NCI-H1105 treated with DMSO at 0.1 percent for 48 hours (cell line): ENCODE measurements around the gene NUDCD2.

Experiments used
- DNase-seq: peaks from one replicate; lab custom pipeline; 2025; lab: John Stamatoyannopoulos, UW

Gene NUDCD2, protein sequence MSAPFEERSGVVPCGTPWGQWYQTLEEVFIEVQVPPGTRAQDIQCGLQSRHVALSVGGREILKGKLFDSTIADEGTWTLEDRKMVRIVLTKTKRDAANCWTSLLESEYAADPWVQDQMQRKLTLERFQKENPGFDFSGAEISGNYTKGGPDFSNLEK

DNA sequence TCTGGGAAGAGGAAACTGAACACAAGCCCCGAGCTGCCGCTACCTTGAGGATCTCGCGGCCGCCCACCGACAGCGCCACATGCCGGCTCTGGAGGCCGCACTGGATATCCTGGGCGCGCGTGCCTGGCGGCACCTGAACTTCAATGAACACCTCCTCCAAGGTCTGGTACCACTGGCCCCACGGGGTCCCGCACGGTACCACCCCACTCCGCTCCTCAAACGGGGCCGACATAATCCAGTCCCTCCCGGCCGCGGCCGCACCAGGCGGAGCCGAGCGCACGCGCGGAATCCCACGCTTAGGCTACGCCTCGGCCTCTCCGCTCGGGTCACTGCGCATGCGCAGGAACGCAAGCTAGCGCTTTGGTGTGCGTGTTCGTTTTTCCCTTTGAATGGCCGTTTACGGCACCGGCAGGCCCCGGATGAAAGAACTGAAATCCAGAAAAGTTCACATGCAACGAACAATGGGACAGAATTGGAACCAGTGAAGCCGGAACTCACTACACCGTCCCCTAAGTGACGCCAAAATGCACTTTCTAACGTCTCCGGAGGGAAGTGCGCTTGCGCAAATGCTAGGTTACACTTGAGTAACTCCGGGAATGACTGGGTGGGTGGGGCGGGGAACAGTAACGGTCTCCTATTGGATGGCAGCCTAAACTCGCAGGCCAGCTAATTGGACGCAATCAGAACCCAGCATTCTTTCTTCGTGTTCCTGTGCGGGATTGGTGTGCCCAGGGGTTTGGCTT lies at the start of gene NUDCD2:
Gene NUDCD2 (minus strand): TSS at position 284 of the 743 bp plus-strand sequence. CDS start 52 bp downstream, at position 232.
- peak; percentile 92 for DNase-seq

DNA sequence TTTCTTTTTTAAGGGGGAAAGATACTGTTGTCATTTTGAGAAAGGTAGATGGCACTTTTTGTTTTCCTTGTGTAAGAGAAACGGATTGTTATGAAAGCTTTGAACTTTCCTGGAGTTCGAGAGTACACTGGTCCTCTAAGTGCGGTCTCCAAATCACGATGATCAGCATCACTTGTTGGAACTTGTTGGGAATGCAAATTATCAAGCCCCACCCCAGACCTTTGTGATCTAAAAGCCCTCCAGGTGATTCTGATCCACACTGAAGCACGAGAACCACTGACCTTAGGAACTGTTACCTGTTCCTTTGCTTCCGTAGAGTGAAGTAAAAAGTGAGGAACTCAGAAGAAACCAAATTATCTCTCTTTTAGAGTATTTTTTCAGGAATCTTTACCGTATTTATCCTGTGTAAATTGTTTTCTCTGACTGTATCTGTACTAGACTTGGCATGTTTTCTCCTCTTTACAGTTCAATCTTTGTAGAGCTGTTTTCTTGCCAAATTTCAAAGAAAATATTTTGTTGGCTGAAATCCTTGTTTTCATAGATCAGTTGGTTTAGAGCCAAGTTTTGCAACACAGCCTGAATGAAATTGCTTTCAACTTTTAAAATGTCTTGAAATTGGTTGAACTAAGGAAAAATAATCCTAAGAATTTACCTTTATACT lies 49.5 kb upstream of the NUDCD2 start:
- peak; percentile 65 for DNase-seq

DNA sequence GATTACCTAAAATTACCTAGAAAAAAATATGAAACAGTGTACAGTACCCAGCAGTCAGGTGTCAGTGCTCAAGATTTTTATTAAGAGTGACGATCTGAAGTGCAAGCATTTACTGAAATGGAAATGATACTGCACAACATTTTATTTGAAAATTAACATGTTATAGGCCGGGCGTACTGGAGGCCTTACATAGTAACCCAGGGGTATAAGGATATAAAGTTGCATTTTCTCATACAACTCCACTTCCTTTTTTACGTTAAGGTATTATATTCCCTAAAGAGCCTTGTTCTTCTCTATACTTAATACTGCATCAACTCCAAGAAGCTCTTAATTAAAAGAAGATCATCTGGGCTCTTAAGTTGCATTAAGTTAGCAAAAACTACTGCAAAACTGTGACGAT lies 48.9 kb upstream of the NUDCD2 start:
- no peak for DNase-seq

DNA sequence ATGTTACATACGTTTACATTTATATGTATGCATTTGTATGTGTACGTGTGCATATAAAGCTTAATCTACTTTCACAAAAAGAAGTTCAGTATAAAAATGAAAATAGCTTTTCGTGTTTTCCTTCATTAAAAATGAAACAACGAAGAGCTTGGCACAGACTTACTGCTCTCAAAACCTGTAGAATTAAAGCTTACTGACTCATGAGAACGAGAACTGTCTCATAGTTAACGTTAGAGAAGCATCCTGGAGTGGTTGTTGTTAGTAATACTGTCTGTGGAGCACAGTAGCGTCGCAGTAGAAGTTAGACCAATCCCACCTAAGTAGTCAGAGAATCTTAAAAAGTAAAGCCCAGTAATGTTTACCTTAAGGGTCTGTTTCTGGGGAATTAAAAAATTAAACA lies 46.8 kb upstream of the NUDCD2 start:
- no peak for DNase-seq

DNA sequence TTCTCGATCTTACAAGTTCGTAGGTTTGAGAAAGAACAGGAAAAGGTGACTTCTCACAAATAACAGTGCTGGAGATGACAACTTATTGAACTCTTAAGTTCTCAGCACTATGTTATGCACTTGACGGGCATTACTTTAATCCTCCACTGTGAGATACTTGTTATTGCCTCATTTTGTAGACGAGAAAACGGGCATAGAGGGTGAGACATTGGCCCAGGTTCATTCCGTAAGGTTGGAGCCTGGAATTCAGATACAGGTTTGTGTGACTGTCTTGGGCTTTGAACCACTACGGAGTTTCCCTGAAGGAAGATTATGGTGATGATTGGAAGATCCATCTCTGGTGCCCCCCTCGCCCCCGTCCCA lies 46.2 kb upstream of the NUDCD2 start:
- DNase-seq, result no peak

DNA sequence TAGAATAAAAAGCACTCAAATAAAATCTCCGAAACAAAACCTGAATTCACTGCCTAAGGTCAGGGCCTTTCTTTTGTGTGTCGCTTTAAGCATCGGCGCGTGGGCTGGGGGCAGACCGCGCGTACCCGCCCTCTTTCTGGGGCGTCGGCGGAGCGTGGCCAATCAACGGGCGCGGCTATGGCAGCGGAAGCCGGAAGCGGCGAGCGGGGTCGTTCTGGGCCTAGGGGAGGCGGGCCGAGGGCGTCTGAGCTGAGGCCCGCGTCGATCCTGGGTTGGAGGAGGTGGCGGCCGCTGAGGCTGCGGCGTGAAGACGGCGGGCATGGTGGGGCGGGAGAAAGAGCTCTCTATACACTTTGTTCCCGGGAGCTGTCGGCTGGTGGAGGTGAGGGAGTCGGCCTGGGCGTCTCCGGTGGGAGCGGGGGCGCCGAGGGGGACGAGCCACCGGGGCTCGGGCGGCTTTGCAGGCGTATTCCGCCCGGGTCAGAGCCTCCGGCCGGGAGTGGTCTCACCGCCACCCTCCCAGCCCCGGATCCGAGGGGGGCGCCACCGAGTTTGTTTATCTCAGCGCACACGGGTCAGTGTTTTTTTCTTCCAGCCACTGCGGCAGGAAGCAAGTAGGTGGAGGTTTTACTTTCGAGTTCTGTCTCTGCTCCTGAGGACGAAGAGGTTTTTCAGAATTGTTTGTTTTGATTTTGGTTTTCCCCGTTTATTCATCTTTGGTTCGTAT lies 45.6 kb upstream of the NUDCD2 start, which contains the start of gene MAT2B:
Gene MAT2B (plus strand): TSS at position 252 of the 727 bp plus-strand sequence. CDS start 68 bp downstream, at position 320.
- peak; percentile 75 for DNase-seq

DNA sequence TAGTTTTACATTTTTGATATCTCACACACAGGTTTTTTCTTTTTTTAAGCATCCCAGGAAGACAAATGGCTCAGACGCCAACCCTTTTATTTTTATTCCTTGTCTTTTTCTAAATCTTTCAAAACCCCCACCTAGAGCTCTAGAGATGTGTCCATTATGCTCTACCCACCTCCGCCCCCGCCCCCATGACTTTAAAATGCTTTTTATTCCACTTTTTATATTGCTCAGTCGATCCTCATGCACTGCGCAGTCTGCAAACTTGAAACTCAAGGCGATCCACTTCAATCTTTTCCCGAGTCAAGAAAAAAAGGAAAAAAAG lies 45.1 kb upstream of the NUDCD2 start:
- DNase-seq, result no peak

DNA sequence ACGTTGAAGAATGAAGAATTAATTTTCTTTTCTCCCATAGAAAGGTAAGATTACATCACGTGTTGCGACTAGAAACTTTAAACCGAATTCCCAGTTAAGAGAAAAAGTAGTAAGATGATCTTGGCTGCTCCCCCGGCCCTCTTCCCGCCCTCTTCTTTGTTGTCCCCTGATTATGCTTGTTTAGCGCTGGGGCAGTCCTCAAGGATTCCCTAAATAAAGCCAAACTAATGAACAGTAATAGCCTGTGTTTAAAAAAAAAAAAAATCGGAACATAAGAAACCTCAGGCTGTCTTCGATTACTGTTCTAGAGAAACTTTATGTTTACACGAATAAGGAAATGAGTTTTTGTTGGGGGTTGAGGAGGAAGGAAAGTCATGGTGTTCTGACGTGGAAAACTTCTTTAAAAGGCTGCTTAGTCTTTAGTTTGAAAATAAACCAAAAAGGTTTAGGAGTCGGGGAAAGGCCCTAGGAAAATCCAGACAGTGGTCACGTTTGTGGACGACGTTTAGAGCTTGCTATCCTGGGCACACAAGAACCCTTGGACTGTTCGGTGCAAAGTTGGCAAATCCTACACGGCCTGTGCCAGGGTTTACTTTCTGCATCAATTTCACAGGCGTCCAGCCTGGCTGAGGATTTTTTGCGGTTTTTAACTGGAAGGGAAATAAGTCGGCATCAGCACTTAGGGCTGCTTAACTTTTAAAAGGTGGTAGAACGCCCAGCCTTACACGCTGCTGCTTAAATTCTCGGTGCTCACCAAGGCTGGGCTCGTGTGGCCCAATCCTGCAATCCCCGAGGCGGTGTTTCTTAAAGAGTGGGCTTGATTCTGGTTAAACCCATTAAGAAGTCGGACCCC lies 44.4 kb upstream of the NUDCD2 start:
- DNase-seq, result no peak

DNA sequence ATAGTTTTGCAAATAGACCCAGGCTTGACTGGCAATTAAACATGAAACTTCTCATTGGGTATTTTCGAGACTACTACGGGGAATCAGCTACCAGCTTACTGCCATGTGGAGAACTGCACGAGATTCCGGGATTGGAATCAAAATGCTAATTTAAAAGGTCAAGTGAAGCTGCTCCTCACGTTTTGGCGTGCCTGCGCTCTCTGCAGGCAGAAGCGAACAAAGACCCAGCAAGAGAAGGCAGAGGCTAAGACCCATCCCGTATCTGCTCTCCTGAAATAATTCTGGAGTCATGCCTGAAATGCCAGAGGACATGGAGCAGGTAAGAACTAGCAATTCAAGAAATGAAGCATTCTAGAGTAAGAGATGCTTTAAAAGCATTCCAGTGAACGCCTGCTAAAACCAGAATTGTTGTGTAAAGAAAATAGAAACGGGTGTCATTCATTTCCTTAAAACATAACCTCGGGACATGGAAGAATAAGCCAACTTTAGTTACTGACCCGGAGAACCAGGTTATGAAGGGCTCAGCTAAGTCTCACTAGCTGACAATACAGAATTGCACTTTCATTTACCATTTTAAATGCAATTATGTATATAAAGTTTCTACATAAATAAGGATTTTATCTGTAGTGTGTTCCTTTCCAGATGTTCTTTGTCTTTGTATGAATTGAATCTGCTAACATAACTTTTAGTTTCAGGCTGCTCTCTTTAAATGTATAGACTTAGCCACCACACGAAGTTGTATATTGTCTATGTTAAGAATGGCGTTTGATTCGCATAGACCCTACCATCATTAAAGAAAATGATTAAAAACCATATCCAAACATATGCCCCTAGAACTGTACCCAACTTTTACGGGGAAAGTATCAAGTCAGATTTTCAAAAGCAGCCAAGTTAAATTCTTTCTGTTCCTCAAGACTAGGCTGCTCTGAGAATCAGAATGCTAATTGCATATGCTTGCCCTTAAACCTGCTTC lies 43.5 kb upstream of the NUDCD2 start:
- DNase-seq, result no peak

DNA sequence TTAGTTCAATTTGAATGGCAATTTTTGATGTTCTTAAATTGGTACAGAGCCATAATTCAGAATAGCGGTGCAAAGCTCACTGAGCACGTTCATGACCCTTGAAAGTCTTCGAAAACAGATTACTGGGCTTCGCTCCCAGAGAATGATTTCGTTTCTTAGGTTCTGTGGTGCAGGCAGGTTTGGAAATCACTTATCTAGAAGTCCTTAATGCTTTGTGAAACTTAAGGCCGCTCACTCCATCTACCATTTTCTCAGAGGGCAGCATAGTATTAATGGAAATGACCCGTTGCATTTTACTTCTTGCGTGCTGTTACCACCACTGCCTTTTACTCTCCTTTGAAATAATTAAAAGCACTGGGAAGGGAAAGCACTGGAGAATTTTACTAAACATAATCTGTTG lies 42.6 kb upstream of the NUDCD2 start:
- no peak for DNase-seq

DNA sequence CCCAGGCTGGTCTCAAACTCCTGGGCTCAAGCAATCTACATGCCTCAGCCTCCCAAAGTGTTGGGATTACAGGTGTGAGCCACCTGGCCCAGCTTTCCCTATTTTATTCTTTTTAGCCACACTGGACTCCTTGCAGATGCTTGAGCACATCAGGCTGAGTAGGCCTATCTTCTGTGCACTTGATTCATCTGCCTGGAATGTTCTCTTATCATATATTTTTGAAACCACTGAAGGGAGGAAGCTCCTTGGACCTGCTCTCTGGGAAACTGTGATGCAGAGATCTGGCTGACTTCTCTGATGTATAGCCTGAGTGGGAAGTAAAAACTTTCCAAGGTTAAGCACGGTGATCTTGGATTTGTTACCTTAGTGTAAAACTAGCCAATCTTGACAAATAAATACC lies 39.0 kb upstream of the NUDCD2 start:
- DNase-seq, result no peak

DNA sequence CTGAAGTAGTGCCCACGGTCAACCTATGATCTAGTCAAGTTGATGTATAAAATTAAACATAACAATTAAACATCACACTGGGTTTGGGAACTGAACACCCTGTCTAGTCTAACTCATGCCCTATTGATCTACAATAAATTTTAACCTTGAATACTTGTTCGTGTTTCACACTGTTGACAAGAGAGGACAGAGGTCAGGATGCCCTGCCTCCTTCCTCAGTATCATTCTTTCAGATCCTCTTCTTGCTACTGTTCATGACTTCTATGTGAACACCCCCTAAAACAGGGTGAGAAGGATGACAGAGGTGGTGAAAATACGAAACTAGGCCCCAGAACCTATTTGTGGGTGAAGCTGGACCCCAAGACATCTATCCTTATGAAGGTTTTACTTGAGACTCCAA lies 37.4 kb upstream of the NUDCD2 start:
- no peak for DNase-seq

DNA sequence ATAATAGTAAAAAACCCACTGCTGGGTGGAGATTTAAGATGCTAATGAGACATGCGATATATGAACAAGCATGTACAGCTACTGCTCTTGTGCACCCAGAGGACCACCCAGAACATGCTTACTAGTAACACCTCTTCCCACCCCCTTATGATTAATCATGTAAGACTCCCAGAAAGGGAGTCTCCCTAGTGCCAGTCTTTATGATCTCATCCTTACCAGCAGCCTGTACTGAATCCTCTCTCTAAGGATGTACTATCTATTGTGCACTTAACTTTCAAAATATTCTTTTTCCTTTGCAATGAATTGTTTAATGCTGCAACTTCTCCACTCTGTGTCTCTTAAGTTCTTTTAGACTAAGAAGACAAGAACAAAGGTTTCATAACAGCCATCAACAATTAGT lies 36.4 kb upstream of the NUDCD2 start:
- DNase-seq, result no peak

DNA sequence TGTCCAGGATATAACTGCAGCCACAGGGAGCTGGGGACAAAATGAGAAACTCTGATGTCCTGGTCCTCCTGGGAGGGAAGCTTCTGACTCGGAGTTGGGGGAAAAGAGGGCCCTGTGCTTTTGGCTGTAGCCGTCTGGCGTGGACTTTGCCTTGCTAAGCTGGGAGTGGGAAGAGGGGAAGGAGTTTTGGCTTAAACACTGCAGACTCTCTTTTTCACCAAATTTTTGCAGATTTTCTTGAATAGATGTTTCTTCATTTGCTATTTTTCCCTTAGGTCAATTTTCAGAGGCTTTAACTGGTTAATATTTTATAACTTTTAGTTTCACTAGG lies 29.8 kb upstream of the NUDCD2 start:
- no peak for DNase-seq

DNA sequence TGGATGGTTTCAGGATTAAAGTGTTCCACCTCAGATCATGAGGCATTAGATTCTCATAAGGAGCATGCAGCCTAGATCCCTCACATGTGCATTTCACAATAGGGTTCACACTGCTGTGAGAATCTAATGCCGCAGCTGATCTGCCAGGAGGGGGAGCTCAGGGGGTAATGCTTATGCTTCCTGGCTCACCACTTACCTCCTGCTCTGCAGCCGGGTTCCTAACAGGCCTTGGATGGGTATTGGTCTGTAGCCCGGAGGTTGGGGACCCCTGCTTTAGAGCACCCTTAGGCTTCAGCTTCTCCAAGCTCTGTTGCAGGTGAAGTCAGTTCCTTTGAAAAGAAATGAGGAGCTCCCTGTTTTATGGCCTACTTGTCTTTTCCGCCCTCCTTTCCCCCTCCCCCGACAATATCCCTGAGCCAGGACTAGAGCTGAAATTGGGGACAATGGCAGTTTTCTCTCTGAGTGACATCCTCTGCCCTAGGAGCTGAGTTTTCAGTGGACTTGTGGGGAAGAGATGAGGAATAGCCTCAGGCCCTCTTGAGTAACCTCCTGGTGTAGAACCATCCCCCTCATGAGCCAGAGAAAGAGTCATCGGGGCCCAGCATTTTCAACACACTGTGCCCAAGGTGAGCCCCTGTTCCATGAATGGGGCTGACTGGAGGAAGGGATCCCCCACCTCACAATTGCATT lies 29.3 kb upstream of the NUDCD2 start:
- no peak for DNase-seq

DNA sequence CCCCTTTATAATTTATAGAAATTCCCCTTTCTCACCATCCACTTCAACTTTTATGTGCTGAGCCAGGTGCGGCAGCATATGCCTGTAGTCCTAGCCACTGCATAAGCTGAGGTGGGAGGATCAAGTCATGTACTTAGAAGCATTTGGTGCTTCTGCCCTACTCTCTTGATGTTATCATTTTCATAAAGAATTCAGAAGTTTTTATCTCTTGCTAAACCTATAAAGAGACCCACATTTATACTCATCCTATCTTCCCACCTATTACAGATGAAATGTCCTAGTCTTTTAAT lies 19.0 kb upstream of the NUDCD2 start:
- no peak for DNase-seq

DNA sequence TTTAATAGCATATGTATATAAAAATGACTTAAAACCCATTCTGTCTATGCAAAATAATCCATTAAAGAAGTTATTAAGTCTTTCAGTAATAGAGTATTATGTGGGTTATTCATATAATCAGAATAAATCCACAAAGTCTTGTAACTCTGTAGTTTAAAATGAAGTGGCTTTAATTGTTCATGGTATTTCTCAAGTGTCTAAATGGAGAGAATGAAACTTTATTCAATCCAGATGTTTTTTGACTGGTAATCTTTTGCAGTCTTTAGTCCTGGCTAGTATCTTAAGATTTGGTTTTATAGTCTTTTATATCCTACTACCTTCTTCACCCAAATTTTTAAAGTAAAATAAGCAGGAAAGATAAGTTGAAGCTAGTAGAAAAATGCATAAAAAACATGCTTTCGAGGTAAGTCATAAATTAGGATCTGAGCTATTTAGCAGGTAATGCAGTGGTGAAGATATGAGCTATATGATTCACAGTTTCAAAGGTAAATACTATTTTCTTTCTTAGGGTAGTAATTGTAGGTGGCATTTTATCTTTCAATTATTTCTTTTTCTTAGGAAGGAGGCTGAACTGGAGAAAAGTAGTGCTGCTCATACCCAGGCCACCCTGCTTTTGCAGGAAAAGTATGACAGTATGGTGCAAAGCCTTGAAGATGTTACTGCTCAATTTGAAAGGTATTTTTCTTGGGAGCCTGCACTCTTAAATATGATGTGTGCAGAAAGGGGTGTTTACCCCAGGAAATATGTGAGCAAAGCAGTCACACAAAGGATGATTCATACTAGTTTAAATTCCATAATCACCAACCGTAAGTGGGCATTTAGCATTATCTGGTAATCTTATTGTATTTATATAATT lies 18.5 kb upstream of the NUDCD2 start:
- no peak for DNase-seq

DNA sequence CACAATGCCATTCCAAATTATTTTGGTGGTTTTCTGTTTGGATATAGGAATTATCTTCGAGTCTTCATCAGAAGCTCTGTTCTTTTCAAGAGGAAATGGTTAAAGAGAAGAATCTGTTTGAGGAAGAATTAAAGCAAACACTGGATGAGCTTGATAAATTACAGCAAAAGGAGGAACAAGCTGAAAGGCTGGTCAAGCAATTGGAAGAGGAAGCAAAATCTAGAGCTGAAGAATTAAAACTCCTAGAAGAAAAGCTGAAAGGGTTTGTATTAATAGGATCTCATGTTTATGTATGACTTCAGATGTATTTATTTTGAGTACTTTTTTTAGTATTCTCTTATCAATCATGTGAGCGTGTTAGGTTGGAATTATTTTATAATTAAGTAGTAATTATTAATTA lies 15.5 kb upstream of the NUDCD2 start:
- DNase-seq, result no peak

DNA sequence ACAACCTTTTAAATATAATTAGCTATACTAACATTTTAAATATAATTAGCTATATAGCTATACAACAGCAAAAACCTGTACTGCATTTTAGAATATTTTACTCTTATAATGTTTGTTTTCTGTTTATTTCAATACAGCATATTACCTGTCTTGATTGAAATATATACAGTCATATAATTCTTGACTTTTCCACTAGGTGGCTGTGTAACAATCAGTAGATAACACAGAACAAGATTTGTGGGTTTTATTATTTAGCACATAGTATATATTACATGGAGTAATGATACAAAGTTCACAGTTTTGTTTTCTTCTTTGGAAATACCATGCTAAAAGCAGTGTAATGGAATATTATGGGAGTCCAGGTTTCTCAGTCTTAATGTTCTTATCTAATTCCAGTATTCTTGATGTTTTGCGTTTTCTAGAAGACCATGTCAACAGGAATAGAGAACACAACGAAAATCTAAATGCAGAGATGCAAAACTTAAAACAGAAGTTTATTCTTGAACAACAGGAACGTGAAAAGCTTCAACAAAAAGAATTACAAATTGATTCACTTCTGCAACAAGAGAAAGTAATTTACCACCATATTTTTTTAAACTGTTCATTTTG lies 13.8 kb upstream of the NUDCD2 start:
- DNase-seq, result no peak
